HCT116 (cell line): ENCODE results near the gene BIK.

Experiments used
- RAD21 ChIP-seq: IDR thresholded peaks from 2 replicates; pipeline ENCODE4 v1.6.1; 2012; ENCODE audit warnings: low read depth, mild to moderate bottlenecking
- TF ChIP-seq, protein P1 (sequence below): IDR thresholded peaks from 2 replicates; pipeline ENCODE4 v1.6.1; 2012

DNA sequence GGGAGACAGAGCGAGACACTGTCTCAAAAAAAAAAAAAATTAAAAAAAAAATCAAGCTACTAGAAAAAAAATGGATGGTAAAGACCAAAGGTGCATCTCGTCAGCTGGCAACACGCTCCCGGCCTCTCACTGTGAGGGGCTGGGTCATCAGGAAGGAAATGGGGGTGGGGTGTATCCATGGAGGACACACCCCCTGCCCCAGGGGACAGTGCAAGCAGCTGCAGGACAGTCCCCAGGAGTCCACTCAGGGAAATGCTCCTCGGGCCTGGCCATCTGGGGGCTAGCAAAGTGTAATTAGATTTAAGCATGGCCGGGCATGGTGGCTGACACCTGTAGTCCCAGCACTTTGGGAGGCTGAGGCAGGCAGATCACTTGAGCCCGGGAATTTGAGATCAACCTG, 44.4 kb upstream of the BIK start:
- TF ChIP-seq RAD21: no peak
- TF ChIP-seq, protein P1, sequence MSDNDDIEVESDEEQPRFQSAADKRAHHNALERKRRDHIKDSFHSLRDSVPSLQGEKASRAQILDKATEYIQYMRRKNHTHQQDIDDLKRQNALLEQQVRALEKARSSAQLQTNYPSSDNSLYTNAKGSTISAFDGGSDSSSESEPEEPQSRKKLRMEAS: no peak
